NT2/D1 (cell line): Measurements from ENCODE around the gene BRD1.

Experiments used
- YY1 ChIP-seq: IDR thresholded peaks from 2 replicates; pipeline ENCODE4 v1.6.1; 2011; ENCODE audit not compliant: insufficient read length, insufficient read depth
- ZNF274 ChIP-seq: IDR thresholded peaks from 2 replicates; pipeline ENCODE4 v1.6.1; 2011; ENCODE audit warnings: mild to moderate bottlenecking, low read depth, low read length

DNA sequence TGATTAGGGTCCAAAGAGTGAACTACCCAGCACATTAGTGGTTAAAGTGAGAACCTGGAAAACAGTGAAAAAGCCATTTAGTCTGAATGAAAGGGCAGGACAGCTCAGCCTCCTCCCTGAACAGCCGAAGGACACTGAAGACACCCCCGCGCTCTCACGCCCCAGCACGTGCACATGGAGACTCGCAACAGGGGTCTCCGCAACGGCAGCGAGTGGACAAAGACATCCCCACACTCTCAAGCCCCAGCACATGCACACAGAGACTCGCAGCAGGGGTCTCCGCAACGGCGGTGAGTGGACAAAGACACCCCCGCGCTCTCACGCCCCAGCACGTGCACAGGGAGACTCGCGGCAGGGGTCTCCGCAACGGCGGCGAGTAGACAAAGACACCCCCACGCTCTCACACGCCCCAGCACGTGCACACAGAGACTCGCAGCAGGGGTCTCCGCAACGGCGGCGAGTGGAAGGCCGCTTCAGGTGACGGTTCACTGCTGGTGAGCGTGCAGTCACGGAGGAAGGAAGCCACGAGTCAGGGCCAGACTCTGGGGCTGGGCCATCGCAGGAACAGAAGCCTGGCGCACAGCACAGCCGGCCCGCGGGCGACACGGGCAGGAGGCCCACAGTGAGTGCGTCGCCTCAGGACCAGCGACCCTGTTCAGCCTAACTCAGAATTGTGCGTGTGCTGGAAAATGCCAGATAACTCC is 43.6 kb downstream of the BRD1 start:
- TF ChIP-seq YY1 (no peak), ZNF274 (no peak)
